DMS53 treated with DMSO at 0.1 percent for 48 hours (cell line): Measurements from ENCODE around the gene C3orf80.
"Not testable (repeated sequence)": the region's sequence is repeated elsewhere in the genome, so short reads cannot be mapped to it uniquely, and the experiment has no call there.

ENCODE experiments used
- DNase-seq: peaks from one replicate; lab custom pipeline; 2025; ENCODE audit not compliant: unreplicated experiment; lab: John Stamatoyannopoulos, UW

C3orf80 gene

GRCh38 chr3:160210799-160211221, 14.4 kb upstream of the C3orf80 start:
- no peak for DNase-seq

GRCh38 chr3:160213191-160213590, 12.0 kb upstream of the C3orf80 start:
- no peak for DNase-seq

- DNase-seq, result no peak
These were observed 7.5 kb upstream of the C3orf80 start for GRCh38 chr3:160217675-160218074.

- DNase-seq, result no peak
These were observed 7.1 kb upstream of the C3orf80 start for GRCh38 chr3:160218136-160218535.

- no peak for DNase-seq
These were observed 5.2 kb upstream of the C3orf80 start for GRCh38 chr3:160220038-160220437.

- no peak for DNase-seq
These were observed 4.2 kb upstream of the C3orf80 start for GRCh38 chr3:160221019-160221418.

GRCh38 chr3:160224256-160224655, 966 bp upstream of the C3orf80 start:
- DNase-seq, result no peak

GRCh38 chr3:160224811-160225175, 429 bp upstream of the C3orf80 start:
- no peak for DNase-seq

- DNase-seq, result peak; percentile 21
These were observed 1.0 kb downstream of the C3orf80 start for GRCh38 chr3:160226026-160226907.

- no peak for DNase-seq
These were observed 2.2 kb downstream of the C3orf80 start for GRCh38 chr3:160227419-160227818.

GRCh38 chr3:160232014-160232413, 6.8 kb downstream of the C3orf80 start:
- DNase-seq, result no peak

GRCh38 chr3:160240719-160241118, 15.5 kb downstream of the C3orf80 start:
- DNase-seq, result not testable (repeated sequence)

- DNase-seq, result no peak
These were observed 20.1 kb downstream of the C3orf80 start for GRCh38 chr3:160245261-160245800.

- no peak for DNase-seq
These were observed 22.5 kb downstream of the C3orf80 start for GRCh38 chr3:160247766-160248165.

- no peak for DNase-seq
These were observed 28.1 kb downstream of the C3orf80 start for GRCh38 chr3:160253298-160253697.

- DNase-seq, result no peak
These were observed 32.4 kb downstream of the C3orf80 start for GRCh38 chr3:160257606-160258005.

GRCh38 chr3:160259589-160259988, 34.4 kb downstream of the C3orf80 start:
- no peak for DNase-seq

- DNase-seq, result no peak
These were observed 35.5 kb downstream of the C3orf80 start for GRCh38 chr3:160260587-160261270.

GRCh38 chr3:160265088-160265487, 39.9 kb downstream of the C3orf80 start:
- DNase-seq, result no peak
